Calu3 (cell line): ENCODE data around the gene GALNT8. TPM values are rescaled to one million over a fixed set of nuclear protein-coding genes. Genes with fewer than 3 reads are reported as not detected.

Experiments used
- BruUV-seq: library from RNA; stranded (reverse); fragments of 400-500 nt; replicated peaks from 2 replicates; lab custom pipeline; 2021; lab: Mats Ljungman, UMichigan
- CTCF ChIA-PET: fragments of 300-600 bp; sonication (Branson Sonifier 250); formaldehyde crosslinking; loops from one replicate; lab custom pipeline; 2022; ENCODE audit warnings: antibody characterized with exemption; lab: Charles Lee
- DNase-seq: peaks from one replicate; pipeline ENCODE4 v3.0.0; 2022
- H3K27ac Mint-ChIP-seq: one replicate; pipeline ENCODE4 v1.8.0; 2022; ENCODE audit warnings: mixed read lengths; ENCODE audit not compliant: unreplicated experiment
- H3K27me3 Mint-ChIP-seq: one replicate; pipeline ENCODE4 v1.8.0; 2022; ENCODE audit warnings: mixed read lengths; ENCODE audit not compliant: unreplicated experiment
- H3K36me3 Mint-ChIP-seq: one replicate; pipeline ENCODE4 v1.8.0; 2022; ENCODE audit warnings: mild to moderate bottlenecking, moderate library complexity, mixed read lengths; ENCODE audit not compliant: insufficient read depth, unreplicated experiment
- H3K4me1 Mint-ChIP-seq: one replicate; pipeline ENCODE4 v1.8.0; 2022; ENCODE audit warnings: mild to moderate bottlenecking, low read depth, mixed read lengths; ENCODE audit not compliant: unreplicated experiment
- H3K4me3 Mint-ChIP-seq: one replicate; pipeline ENCODE4 v1.8.0; 2022; ENCODE audit warnings: mild to moderate bottlenecking, low read depth, moderate library complexity, mixed read lengths; ENCODE audit not compliant: unreplicated experiment
- H3K9me3 Mint-ChIP-seq: one replicate; pipeline ENCODE4 v1.8.0; 2022; ENCODE audit warnings: low read depth, mixed read lengths; ENCODE audit not compliant: unreplicated experiment
- intact Hi-C: fragments of 100-400 bp; cut with micrococcal nuclease; formaldehyde crosslinking; loops from one replicate; pipeline ENCODE4 v1.10.0; 2022; ENCODE audit not compliant: unreplicated experiment
- total RNA-seq: library from RNA; stranded (reverse); gene quantifications from 2 replicates; pipeline ENCODE4 v1.2.3, GENCODE V29; 2022
- TF ChIP-seq, protein P1 (sequence below): fragments of 200-600 bp; IDR thresholded peaks from one replicate; pipeline ENCODE4 v1.8.0; 2022; ENCODE audit warnings: antibody characterized with exemption; ENCODE audit not compliant: unreplicated experiment

The GALNT8 gene
- total RNA-seq, 1 experiment from 2014 or later, result not detected

DNA sequence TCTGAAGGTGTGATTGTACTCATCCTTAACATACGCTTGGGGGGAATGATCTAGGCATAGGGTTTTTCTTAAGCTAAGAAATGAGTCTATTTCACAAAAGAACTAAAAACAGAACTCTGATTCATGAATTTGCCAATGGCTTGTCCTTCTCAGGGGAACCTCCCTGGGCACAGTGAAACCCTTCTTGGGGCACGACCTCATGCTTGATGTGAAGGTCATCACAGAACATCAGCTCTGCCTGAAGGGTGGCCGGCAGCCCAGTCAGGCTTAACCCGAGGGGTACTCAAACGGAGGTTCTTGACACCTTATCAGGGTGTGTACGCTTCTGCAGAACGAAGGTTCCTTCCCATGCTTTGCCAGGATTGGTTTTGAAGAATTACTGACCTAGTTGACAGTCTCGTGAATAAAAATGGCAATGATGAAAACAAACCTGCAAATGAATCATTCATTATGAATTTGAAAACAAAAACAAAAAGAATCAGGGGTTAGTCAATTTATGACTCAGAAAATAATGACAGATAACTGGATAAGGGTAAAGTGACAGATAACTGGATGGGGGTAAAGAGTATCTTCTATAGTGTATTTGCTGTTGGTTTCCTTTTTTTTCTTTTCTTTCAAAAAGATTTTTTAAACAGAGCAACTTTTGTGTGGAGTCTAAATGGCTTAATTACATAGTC lies 86.4 kb downstream of the GALNT8 start:
- CTCF ChIA-PET, result no interaction called here
- no TSS peak for BruUV-seq
- no peaks in the 10 kb centered on the region for H3K36me3 Mint-ChIP-seq
- no peak overlapping the region for H3K4me3 Mint-ChIP-seq
- no peaks in the 10 kb centered on the region for H3K4me1 Mint-ChIP-seq
- H3K27ac Mint-ChIP-seq, result no peak overlapping the region
- TF ChIP-seq, protein P1, sequence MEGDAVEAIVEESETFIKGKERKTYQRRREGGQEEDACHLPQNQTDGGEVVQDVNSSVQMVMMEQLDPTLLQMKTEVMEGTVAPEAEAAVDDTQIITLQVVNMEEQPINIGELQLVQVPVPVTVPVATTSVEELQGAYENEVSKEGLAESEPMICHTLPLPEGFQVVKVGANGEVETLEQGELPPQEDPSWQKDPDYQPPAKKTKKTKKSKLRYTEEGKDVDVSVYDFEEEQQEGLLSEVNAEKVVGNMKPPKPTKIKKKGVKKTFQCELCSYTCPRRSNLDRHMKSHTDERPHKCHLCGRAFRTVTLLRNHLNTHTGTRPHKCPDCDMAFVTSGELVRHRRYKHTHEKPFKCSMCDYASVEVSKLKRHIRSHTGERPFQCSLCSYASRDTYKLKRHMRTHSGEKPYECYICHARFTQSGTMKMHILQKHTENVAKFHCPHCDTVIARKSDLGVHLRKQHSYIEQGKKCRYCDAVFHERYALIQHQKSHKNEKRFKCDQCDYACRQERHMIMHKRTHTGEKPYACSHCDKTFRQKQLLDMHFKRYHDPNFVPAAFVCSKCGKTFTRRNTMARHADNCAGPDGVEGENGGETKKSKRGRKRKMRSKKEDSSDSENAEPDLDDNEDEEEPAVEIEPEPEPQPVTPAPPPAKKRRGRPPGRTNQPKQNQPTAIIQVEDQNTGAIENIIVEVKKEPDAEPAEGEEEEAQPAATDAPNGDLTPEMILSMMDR, result no peak
- intact Hi-C loops, result no loop called here
- peaks cover 11% of the 10 kb centered on the region for H3K27me3 Mint-ChIP-seq
- DNase-seq, result no peak
- peaks cover under 1% of the 10 kb centered on the region for H3K9me3 Mint-ChIP-seq

DNA sequence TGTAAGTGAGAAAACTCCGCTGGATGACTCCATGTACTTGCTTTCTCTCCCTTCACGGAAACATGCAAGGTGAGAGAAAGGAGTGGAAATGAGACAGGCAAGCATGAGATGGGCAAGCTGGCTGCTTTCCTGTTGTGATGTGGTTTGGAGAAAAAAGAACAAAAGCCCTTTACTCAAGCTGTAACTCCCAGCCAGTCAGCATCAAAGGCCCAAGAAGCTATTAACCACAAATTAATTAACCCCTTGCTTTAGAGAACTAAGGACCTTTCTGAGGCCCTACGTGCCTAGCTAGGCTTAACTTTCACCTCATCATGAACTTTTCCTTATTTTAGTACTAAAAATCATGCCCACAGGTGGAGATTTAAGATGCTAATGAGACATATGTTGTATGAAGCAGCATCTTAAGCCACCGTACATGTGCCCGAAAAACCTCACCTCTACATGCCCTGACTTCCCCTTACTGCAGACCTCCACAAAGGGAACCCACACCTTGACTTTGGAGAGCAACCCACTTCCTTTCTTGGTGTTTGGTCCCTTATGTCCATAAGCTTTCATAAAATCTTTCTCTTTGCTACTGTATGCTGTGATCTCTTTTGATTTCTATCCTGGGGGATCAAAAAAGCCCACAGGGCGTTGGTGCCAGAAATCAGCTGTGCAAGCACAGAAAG lies 87.0 kb downstream of the GALNT8 start:
- H3K27me3 Mint-ChIP-seq, result peaks cover 11% of the 10 kb centered on the region
- no peak for DNase-seq
- peaks cover 2% of the 10 kb centered on the region for H3K9me3 Mint-ChIP-seq
- no TSS peak for BruUV-seq
- no peak overlapping the region for H3K27ac Mint-ChIP-seq
- intact Hi-C loops, result no loop called here
- H3K4me3 Mint-ChIP-seq, result no peak overlapping the region
- H3K36me3 Mint-ChIP-seq, result no peaks in the 10 kb centered on the region
- TF ChIP-seq, protein P1, result no peak
- H3K4me1 Mint-ChIP-seq, result no peaks in the 10 kb centered on the region
- CTCF ChIA-PET, result no interaction called here

DNA sequence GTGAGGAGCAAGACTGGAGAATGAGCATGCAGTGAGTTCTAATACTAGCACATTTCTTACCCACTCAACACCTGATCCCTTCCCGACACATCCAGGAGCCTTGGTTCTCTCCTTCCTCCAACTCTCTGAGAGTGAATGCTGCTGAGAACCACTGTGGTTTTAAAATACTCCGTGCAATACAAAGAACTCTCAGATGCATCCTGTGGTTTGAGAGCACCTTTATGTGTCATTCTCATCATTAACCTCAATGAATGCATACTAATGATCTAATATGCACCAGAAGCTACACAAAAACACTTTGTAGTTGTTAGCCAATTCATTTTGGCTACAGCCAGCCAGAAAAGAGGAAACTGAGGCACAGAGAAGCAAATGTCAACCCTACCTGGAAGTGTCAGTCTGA lies 87.6 kb downstream of the GALNT8 start:
- BruUV-seq, result no TSS peak
- TF ChIP-seq, protein P1, result no peak
- peaks cover 11% of the 10 kb centered on the region for H3K27me3 Mint-ChIP-seq
- no peak overlapping the region for H3K27ac Mint-ChIP-seq
- H3K4me1 Mint-ChIP-seq, result no peaks in the 10 kb centered on the region
- no peak for DNase-seq
- intact Hi-C loops, result no loop called here
- H3K9me3 Mint-ChIP-seq, result peaks cover 2% of the 10 kb centered on the region
- H3K36me3 Mint-ChIP-seq, result no peaks in the 10 kb centered on the region
- no peak overlapping the region for H3K4me3 Mint-ChIP-seq
- CTCF ChIA-PET, result no interaction called here

DNA sequence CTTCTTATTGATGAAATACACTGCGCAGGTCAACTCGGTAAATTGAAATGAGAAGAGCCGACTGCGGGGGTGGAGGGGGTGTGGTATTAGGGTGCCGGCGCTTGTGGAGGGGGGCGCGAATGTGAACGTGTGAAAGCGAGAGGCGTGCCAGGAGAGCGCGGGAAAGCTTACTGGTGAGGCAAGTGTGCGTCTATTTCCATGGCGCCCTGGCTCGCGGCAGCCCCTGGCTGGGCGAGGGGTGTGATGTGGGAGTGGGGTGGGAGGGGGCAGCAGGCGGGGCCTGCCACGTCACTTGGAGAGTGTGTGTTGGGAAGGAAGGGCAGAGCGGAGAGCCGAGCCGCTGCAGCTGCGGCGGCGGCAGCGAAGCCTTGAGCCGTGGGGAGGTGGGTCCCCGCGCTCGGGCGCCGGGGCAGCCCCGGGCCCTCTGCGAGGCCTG lies 88.8 kb downstream of the GALNT8 start:
- Mint-ChIP-seq H3K27me3 (peaks cover under 1% of the 10 kb centered on the region), H3K4me1 (no peaks in the 10 kb centered on the region), H3K9me3 (peaks cover 2% of the 10 kb centered on the region), H3K27ac (no peak overlapping the region), H3K4me3 (no peak overlapping the region), H3K36me3 (no peaks in the 10 kb centered on the region)
- DNase-seq, result no peak
- TF ChIP-seq, protein P1, result no peak
- intact Hi-C loops, result no loop called here
- CTCF ChIA-PET, result no interaction called here
- BruUV-seq, result no TSS peak
